Progenitor cell of endocrine pancreas (in vitro differentiated cells): ENCODE data around the gene TMEM135. TPM values are rescaled to one million over a fixed set of nuclear protein-coding genes. Genes with fewer than 3 reads are reported as not detected.

Source experiments
- DNase-seq: peaks from one replicate; pipeline ENCODE4 v3.0.0; 2021; ENCODE audit warnings: low spot score; ENCODE audit not compliant: unreplicated experiment
- H3K27ac Mint-ChIP-seq: 2 replicates; pipeline ENCODE4 v1.8.0; 2021; ENCODE audit warnings: mild to moderate bottlenecking, moderate library complexity, mixed read lengths
- H3K27me3 Mint-ChIP-seq: 2 replicates; pipeline ENCODE4 v1.8.0; 2021; ENCODE audit warnings: mixed read lengths
- H3K36me3 Mint-ChIP-seq: 2 replicates; pipeline ENCODE4 v1.8.0; 2022; ENCODE audit warnings: mixed read lengths; ENCODE audit not compliant: insufficient read depth
- H3K4me1 Mint-ChIP-seq: 2 replicates; pipeline ENCODE4 v1.8.0; 2021; ENCODE audit warnings: low read depth, mixed read lengths
- H3K4me3 Mint-ChIP-seq: 2 replicates; pipeline ENCODE4 v1.8.0; 2021; ENCODE audit warnings: low read depth, mild to moderate bottlenecking, moderate library complexity, mixed read lengths
- H3K9me3 Mint-ChIP-seq: 2 replicates; pipeline ENCODE4 v1.8.0; 2021; ENCODE audit warnings: low read depth, mixed read lengths
- CTCF ChIP-seq: fragments of 200-600 bp; sonication (generic); IDR thresholded peaks from one replicate; pipeline ENCODE4 v1.5.0; 2021; ENCODE audit warnings: antibody characterized with exemption, mild to moderate bottlenecking; ENCODE audit not compliant: unreplicated experiment
- total RNA-seq: library from RNA; stranded (reverse); gene quantifications from 2 replicates; pipeline ENCODE4 v1.2.1, GENCODE V29; 2021

TMEM135 gene
- total RNA-seq, 1 donor from 2014 or later: 33.0 TPM

- DNase-seq: no peak
- Mint-ChIP-seq H3K27ac (no peak overlapping the region), H3K4me3 (no peak overlapping the region), H3K4me1 (no peaks in the 10 kb centered on the region), H3K36me3 (no peaks in the 10 kb centered on the region), H3K27me3 (no peaks in the 10 kb centered on the region), H3K9me3 (no peaks in the 10 kb centered on the region)
- TF ChIP-seq CTCF: no peak
These were observed 186.1 kb downstream of the TMEM135 start for GRCh38 chr11:87223816-87224215.

DNA sequence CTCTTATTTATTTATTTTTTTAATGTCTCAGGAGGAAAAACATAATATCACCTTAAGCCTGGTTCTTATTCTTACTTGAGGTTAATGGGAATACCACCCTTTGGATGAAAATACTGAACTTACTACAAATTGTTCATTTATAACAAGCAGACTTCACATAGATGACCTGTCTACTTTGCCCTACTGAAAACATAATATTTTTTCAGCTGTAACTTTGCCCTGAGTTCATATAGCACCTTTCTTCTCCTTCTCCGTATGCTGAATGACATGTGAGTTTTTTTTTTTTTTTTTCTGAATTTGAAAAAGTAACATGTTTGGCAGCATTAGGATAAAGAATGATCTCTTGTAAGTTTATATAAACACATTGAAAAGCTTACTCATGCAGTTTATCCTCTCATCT is 186.8 kb downstream of the TMEM135 start:
- TF ChIP-seq CTCF: no peak
- no peak overlapping the region for H3K27ac Mint-ChIP-seq
- H3K4me3 Mint-ChIP-seq: no peak overlapping the region
- no peaks in the 10 kb centered on the region for H3K9me3 Mint-ChIP-seq
- no peaks in the 10 kb centered on the region for H3K27me3 Mint-ChIP-seq
- no peaks in the 10 kb centered on the region for H3K36me3 Mint-ChIP-seq
- no peak for DNase-seq
- H3K4me1 Mint-ChIP-seq: no peaks in the 10 kb centered on the region

- H3K27me3 Mint-ChIP-seq: no peaks in the 10 kb centered on the region
- no peak for TF ChIP-seq CTCF
- no peaks in the 10 kb centered on the region for H3K4me1 Mint-ChIP-seq
- H3K27ac Mint-ChIP-seq: no peak overlapping the region
- no peak overlapping the region for H3K4me3 Mint-ChIP-seq
- peaks cover 7% of the 10 kb centered on the region for H3K36me3 Mint-ChIP-seq
- DNase-seq: no peak
- peaks cover 18% of the 10 kb centered on the region for H3K9me3 Mint-ChIP-seq
These were observed 191.1 kb downstream of the TMEM135 start for GRCh38 chr11:87228820-87229219.

- peaks cover 20% of the 10 kb centered on the region for H3K9me3 Mint-ChIP-seq
- H3K36me3 Mint-ChIP-seq: peaks cover 7% of the 10 kb centered on the region
- no peaks in the 10 kb centered on the region for H3K4me1 Mint-ChIP-seq
- no peak for TF ChIP-seq CTCF
- no peaks in the 10 kb centered on the region for H3K27me3 Mint-ChIP-seq
- H3K27ac Mint-ChIP-seq: no peak overlapping the region
- no peak for DNase-seq
- H3K4me3 Mint-ChIP-seq: no peak overlapping the region
These were observed 193.3 kb downstream of the TMEM135 start for GRCh38 chr11:87230995-87231394.

DNA sequence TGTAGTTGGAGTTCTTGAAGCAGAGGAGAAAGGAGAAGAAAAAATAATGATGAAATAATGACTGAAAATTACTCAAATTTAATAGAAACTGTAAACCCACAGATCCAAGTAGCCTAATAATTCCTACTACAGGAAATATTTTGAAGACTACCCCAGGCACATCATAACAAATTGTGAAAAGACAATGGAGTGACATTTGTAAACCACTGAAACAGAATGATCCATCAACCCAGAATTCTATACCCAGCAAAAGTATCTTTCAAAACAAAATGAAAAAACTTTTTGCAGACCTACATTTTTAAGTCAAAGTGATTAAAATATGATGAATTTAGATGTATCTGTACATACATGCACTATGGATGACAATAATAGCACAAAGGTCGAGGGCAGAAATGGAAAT is 194.6 kb downstream of the TMEM135 start:
- Mint-ChIP-seq H3K36me3 (peaks cover 7% of the 10 kb centered on the region), H3K27me3 (no peaks in the 10 kb centered on the region), H3K4me3 (no peak overlapping the region), H3K27ac (no peak overlapping the region), H3K4me1 (no peaks in the 10 kb centered on the region), H3K9me3 (peaks cover 20% of the 10 kb centered on the region)
- TF ChIP-seq CTCF: no peak
- no peak for DNase-seq

DNA sequence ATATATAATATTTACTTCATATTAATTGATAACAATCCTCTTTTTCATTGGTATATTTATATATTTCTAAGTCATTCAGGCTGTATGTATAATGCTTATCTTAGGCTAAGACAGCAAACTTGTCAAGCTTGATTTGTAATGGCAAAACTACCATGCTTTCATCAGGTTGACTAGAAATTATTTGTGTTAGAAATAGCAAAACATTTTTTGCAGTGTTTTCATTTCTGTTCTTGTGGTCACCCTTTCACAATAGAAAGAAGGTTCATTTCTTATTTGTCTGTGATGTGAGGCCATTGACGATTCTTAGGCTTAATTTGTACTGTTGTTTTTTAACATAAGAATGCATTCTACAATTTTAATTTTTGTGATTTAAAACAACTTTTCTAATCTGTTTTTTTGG is 197.6 kb downstream of the TMEM135 start:
- Mint-ChIP-seq H3K27ac (no peak overlapping the region), H3K9me3 (peaks cover 23% of the 10 kb centered on the region), H3K4me1 (no peaks in the 10 kb centered on the region), H3K27me3 (no peaks in the 10 kb centered on the region), H3K4me3 (no peak overlapping the region), H3K36me3 (peaks cover 9% of the 10 kb centered on the region)
- no peak for TF ChIP-seq CTCF
- DNase-seq: no peak
